Smooth muscle cell of the brain vasculature (primary cell): ENCODE results near the gene DPEP3.
"Not testable (repeated sequence)": the region's sequence is repeated elsewhere in the genome, so short reads cannot be mapped to it uniquely, and the experiment has no call there.

Experiments
- DNase-seq: peaks from one replicate; pipeline ENCODE4 v3.0.0-alpha.2; 2012; ENCODE audit warnings: low read depth, low spot score

Gene DPEP3

GRCh38 chr16:67945392-67945933 lies 34.8 kb downstream of the DPEP3 start:
- no peak for DNase-seq

- no peak for DNase-seq
These were observed 35.5 kb downstream of the DPEP3 start for GRCh38 chr16:67944690-67945391.

- DNase-seq = no peak
These were observed 36.4 kb downstream of the DPEP3 start, which contains the start of gene LCAT for GRCh38 chr16:67943619-67944504. Gene LCAT (minus strand): TSS chr16:67944120. CDS start chr16:67944101, 19 bp downstream.

GRCh38 chr16:67943256-67943618 lies 37.1 kb downstream of the DPEP3 start:
- DNase-seq = no peak

GRCh38 chr16:67942510-67943255 lies 37.6 kb downstream of the DPEP3 start:
- DNase-seq = no peak

GRCh38 chr16:67942200-67942509 lies 38.1 kb downstream of the DPEP3 start:
- DNase-seq = no peak

- no peak for DNase-seq
These were observed 38.7 kb downstream of the DPEP3 start for GRCh38 chr16:67941469-67942199.

GRCh38 chr16:67940446-67941089 lies 39.7 kb downstream of the DPEP3 start:
- DNase-seq = no peak

GRCh38 chr16:67939507-67940445 lies 40.5 kb downstream of the DPEP3 start:
- DNase-seq = no peak

- DNase-seq = not testable (repeated sequence)
These were observed 42.6 kb downstream of the DPEP3 start for GRCh38 chr16:67937713-67938112.

- no peak for DNase-seq
These were observed 43.3 kb downstream of the DPEP3 start for GRCh38 chr16:67936880-67937605.

- DNase-seq = no peak
These were observed 44.0 kb downstream of the DPEP3 start, which contains the start of gene PSMB10 for GRCh38 chr16:67936124-67936879. Gene PSMB10 (minus strand): TSS chr16:67936850. CDS start chr16:67936749, 101 bp downstream.

GRCh38 chr16:67935402-67936123 lies 44.7 kb downstream of the DPEP3 start:
- DNase-seq = peak; percentile 73

- no peak for DNase-seq
These were observed 45.2 kb downstream of the DPEP3 start for GRCh38 chr16:67935101-67935401.

- no peak for DNase-seq
These were observed 45.8 kb downstream of the DPEP3 start for GRCh38 chr16:67934306-67935100.

GRCh38 chr16:67933805-67934204 lies 46.5 kb downstream of the DPEP3 start:
- DNase-seq = no peak

- DNase-seq = no peak
These were observed 47.8 kb downstream of the DPEP3 start for GRCh38 chr16:67932462-67932840.
